ENCODE results near the gene ZBTB42.

GRCh38 chr14:104766863-104767633, 33.9 kb upstream of the ZBTB42 start:
- TF ChIP-seq CTCF (IDR thresholded peaks at IDR 0.05) (no peak), POLR2A (IDR thresholded peaks at IDR 0.05) (no peak), POLR2AphosphoS5 (IDR thresholded peaks at IDR 0.05) (no peak)
